Liver (tissue), 9 donors: Measurements from ENCODE around the gene PGRMC1. TPM values are rescaled to one million over a fixed set of nuclear protein-coding genes. Genes with fewer than 3 reads are reported as not detected.

ENCODE experiments used
- DNase-seq: peaks from one replicate; pipeline ENCODE4 v3.0.0-alpha.2; 2017; ENCODE audit warnings: low spot score
- H3K27ac ChIP-seq, 2 donors: one replicate each; pipeline ENCODE4 v1.7.0; 2013; ENCODE audit warnings: inconsistent platforms in 2 of 2, low read length in 2 of 2, control low read depth in 1 of 2, low read depth in 1 of 2, mild to moderate bottlenecking in 1 of 2
- H3K27me3 ChIP-seq, 4 donors: one replicate each; pipeline versions ENCODE4 v1.6.1 to v1.7.0; 2013; ENCODE audit warnings: low read length in 3 of 4, inconsistent platforms in 1 of 4, mild to moderate bottlenecking in 1 of 4, moderate library complexity in 1 of 4; ENCODE audit not compliant: control insufficient read depth in 4 of 4, insufficient read depth in 4 of 4
- H3K36me3 ChIP-seq, 4 donors: one replicate each; pipeline versions ENCODE4 v1.6.1 to v1.7.0; 2013; ENCODE audit warnings: low read length in 3 of 4, mild to moderate bottlenecking in 3 of 4, low read depth in 1 of 4, moderate library complexity in 1 of 4; ENCODE audit not compliant: control insufficient read depth in 4 of 4, insufficient read depth in 3 of 4
- H3K4me1 ChIP-seq, 4 donors: one replicate each; pipeline versions ENCODE4 v1.6.1 to v1.7.0; 2013; ENCODE audit warnings: low read length in 3 of 4, mild to moderate bottlenecking in 3 of 4, moderate library complexity in 1 of 4; ENCODE audit not compliant: control insufficient read depth in 4 of 4, insufficient read depth in 4 of 4
- H3K4me3 ChIP-seq, 3 donors: one replicate each; pipeline versions ENCODE4 v1.6.1 to v1.7.0; 2013; ENCODE audit warnings: low read length in 3 of 3, control low read depth in 1 of 3, low read depth in 1 of 3, mild to moderate bottlenecking in 1 of 3
- H3K9ac ChIP-seq, 2 donors: one replicate each; pipeline ENCODE4 v1.7.0; 2013; ENCODE audit warnings: low read length in 2 of 2, mild to moderate bottlenecking in 2 of 2, moderate library complexity in 2 of 2, control low read depth in 1 of 2, low read depth in 1 of 2
- H3K9me3 ChIP-seq, 4 donors: one replicate each; pipeline versions ENCODE4 v1.6.1 to v1.7.0; 2013; ENCODE audit warnings: low read length in 3 of 4; ENCODE audit not compliant: control insufficient read depth in 4 of 4
- EGR1 ChIP-seq, 2 donors: IDR thresholded peaks; 2 replicates each; pipeline ENCODE4 v1.6.1; 2016 to 2018; ENCODE audit warnings: antibody characterized with exemption in 2 of 2, low read depth in 2 of 2
- FOXA1 ChIP-seq: IDR thresholded peaks from 2 replicates; pipeline ENCODE4 v1.6.1; 2016; ENCODE audit warnings: antibody characterized with exemption
- FOXA2 ChIP-seq: IDR thresholded peaks from 2 replicates; pipeline ENCODE4 v1.6.1; 2016; ENCODE audit warnings: antibody characterized with exemption
- GABPA ChIP-seq, 2 donors: IDR thresholded peaks in 1 of 2; conservative IDR thresholded peaks in 1 of 2; 2 replicates each; pipeline ENCODE4 v1.6.1; 2016; ENCODE audit warnings: antibody characterized with exemption in 2 of 2, mild to moderate bottlenecking in 1 of 2, moderate library complexity in 1 of 2
- HNF4A ChIP-seq, 2 donors: conservative IDR thresholded peaks; 2 replicates each; pipeline ENCODE4 v1.6.1; 2016; ENCODE audit warnings: antibody characterized with exemption in 2 of 2, mild to moderate bottlenecking in 2 of 2
- HNF4G ChIP-seq: IDR thresholded peaks from 2 replicates; pipeline ENCODE4 v1.6.1; 2016; ENCODE audit warnings: antibody characterized with exemption
- JUND ChIP-seq, 2 donors: IDR thresholded peaks; 2 replicates each; pipeline ENCODE4 v1.6.1; 2016; ENCODE audit warnings: antibody characterized with exemption in 2 of 2
- NR2F2 ChIP-seq: IDR thresholded peaks from 2 replicates; pipeline ENCODE4 v1.6.1; 2016; ENCODE audit warnings: antibody characterized with exemption
- RAD21 ChIP-seq, 2 donors: IDR thresholded peaks; 2 replicates each; pipeline ENCODE4 v1.6.1; 2016; ENCODE audit warnings: antibody characterized with exemption in 2 of 2, mild to moderate bottlenecking in 2 of 2
- RXRA ChIP-seq, 2 donors: IDR thresholded peaks; 2 replicates each; pipeline ENCODE4 v1.6.1; 2017 to 2018; ENCODE audit warnings: antibody characterized with exemption in 2 of 2, mild to moderate bottlenecking in 1 of 2
- SP1 ChIP-seq: IDR thresholded peaks from 2 replicates; pipeline ENCODE4 v1.6.1; 2018; ENCODE audit warnings: antibody characterized with exemption, mild to moderate bottlenecking
- TAF1 ChIP-seq: conservative IDR thresholded peaks from 2 replicates; pipeline ENCODE4 v1.6.1; 2016; ENCODE audit warnings: antibody characterized with exemption, mild to moderate bottlenecking
- YY1 ChIP-seq: IDR thresholded peaks from 2 replicates; pipeline ENCODE4 v1.6.1; 2016; ENCODE audit warnings: antibody characterized with exemption, mild to moderate bottlenecking
- WGBS: extraction: QIAGEN DNeasy Blood & Tissue Kit; methylation state at CpG from one replicate; pipeline ENCODE4 v1.1.7; 2013; 5-methylcytosine and 5-hydroxymethylcytosine counted together
- polyA plus RNA-seq, 2 donors: library from polyadenylated mRNA; stranded (reverse) in 1 of 2; unstranded in 1 of 2; fragments of 200-250 nt in 1 of 2; fragments of >200 nt in 1 of 2; fragmentation: Nextera tagmentation in 1 of 2; extraction: Ambion mirVana in 1 of 2; gene quantifications; one replicate each; pipeline versions ENCODE4 v1.2.1 to v1.2.3, GENCODE V29; 2013 to 2015
- total RNA-seq, 2 donors: library from RNA; depleted of rRNA; stranded (reverse); fragments of >200 nt; gene quantifications; one replicate each; pipeline ENCODE4 v1.2.3, GENCODE V29; 2014
- TF ChIP-seq, protein P1 (sequence below): IDR thresholded peaks from 2 replicates; pipeline ENCODE4 v1.6.1; 2016; ENCODE audit warnings: antibody characterized with exemption
- TF ChIP-seq, protein P2 (sequence below): IDR thresholded peaks from 2 replicates; pipeline ENCODE4 v1.6.1; 2016; ENCODE audit warnings: antibody characterized with exemption
- TF ChIP-seq, protein P3 (sequence below): IDR thresholded peaks from 2 replicates; pipeline ENCODE4 v1.6.1; 2016; ENCODE audit warnings: antibody characterized with exemption, mild to moderate bottlenecking
- TF ChIP-seq, protein P4 (sequence below): IDR thresholded peaks from 2 replicates; pipeline ENCODE4 v1.6.1; 2016; ENCODE audit warnings: antibody characterized with exemption
- TF ChIP-seq, protein P5 (sequence below): fragments of 150-350 bp; IDR thresholded peaks from 2 replicates; pipeline ENCODE4 v1.5.1; 2017; ENCODE audit warnings: improper control_type of control experiment, low read depth, low read length; ENCODE audit not compliant: missing input control
- donor health status: healthy.
- donor health status: healthy.
- donor health status: healthy.
- donor health status: healthy.
- donor health status: healthy.

Gene PGRMC1
- total and polyA plus RNA-seq, 4 donors, result 180 to 346 (median 290) TPM

DNA sequence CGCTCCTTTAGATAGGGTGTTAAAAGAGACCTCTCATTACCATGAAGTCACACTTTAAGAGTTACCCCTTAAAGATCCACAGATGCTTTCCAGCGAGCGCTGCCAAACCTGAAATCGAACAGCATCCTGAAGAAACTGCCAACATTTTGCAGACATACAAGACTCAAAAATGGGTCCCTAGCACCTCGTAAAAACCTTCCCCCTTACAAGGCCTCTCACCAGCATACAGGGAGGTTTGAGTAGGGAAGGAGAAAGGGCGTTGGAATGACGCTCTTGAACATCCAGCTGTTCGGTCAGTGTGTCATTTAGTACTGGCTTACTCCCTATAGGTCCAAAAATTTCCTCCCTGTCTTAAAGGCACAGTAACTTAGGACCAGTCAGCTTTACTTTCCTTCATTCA is 45.3 kb upstream of the PGRMC1 start:
- DNase-seq, result no peak
- no peaks in the 10 kb centered on the region for H3K36me3 ChIP-seq
- H3K27me3 ChIP-seq, result no peaks in the 10 kb centered on the region
- peaks cover 0 to 10% (median 3%) of the 10 kb centered on the region in 4 donors for H3K4me1 ChIP-seq
- TF ChIP-seq FOXA1 (no peak), FOXA2 (no peak), NR2F2 (no peak), RXRA (IDR thresholded peaks at IDR 0.05) (no peak), YY1 (no peak), EGR1 (IDR thresholded peaks at IDR 0.05; ENCODE audit: low read depth in 2 of 2) (no peak), JUND (IDR thresholded peaks at IDR 0.05) (no peak), RAD21 (IDR thresholded peaks at IDR 0.05) (no peak), HNF4G (no peak), HNF4A (conservative IDR thresholded peaks at IDR 0.05) (no peak), SP1 (no peak), TAF1 (no peak)
- TF ChIP-seq, protein P1, sequence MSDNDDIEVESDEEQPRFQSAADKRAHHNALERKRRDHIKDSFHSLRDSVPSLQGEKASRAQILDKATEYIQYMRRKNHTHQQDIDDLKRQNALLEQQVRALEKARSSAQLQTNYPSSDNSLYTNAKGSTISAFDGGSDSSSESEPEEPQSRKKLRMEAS, result no peak
- TF ChIP-seq, protein P2, sequence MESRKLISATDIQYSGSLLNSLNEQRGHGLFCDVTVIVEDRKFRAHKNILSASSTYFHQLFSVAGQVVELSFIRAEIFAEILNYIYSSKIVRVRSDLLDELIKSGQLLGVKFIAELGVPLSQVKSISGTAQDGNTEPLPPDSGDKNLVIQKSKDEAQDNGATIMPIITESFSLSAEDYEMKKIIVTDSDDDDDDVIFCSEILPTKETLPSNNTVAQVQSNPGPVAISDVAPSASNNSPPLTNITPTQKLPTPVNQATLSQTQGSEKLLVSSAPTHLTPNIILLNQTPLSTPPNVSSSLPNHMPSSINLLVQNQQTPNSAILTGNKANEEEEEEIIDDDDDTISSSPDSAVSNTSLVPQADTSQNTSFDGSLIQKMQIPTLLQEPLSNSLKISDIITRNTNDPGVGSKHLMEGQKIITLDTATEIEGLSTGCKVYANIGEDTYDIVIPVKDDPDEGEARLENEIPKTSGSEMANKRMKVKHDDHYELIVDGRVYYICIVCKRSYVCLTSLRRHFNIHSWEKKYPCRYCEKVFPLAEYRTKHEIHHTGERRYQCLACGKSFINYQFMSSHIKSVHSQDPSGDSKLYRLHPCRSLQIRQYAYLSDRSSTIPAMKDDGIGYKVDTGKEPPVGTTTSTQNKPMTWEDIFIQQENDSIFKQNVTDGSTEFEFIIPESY, result no peak
- TF ChIP-seq, protein P3, sequence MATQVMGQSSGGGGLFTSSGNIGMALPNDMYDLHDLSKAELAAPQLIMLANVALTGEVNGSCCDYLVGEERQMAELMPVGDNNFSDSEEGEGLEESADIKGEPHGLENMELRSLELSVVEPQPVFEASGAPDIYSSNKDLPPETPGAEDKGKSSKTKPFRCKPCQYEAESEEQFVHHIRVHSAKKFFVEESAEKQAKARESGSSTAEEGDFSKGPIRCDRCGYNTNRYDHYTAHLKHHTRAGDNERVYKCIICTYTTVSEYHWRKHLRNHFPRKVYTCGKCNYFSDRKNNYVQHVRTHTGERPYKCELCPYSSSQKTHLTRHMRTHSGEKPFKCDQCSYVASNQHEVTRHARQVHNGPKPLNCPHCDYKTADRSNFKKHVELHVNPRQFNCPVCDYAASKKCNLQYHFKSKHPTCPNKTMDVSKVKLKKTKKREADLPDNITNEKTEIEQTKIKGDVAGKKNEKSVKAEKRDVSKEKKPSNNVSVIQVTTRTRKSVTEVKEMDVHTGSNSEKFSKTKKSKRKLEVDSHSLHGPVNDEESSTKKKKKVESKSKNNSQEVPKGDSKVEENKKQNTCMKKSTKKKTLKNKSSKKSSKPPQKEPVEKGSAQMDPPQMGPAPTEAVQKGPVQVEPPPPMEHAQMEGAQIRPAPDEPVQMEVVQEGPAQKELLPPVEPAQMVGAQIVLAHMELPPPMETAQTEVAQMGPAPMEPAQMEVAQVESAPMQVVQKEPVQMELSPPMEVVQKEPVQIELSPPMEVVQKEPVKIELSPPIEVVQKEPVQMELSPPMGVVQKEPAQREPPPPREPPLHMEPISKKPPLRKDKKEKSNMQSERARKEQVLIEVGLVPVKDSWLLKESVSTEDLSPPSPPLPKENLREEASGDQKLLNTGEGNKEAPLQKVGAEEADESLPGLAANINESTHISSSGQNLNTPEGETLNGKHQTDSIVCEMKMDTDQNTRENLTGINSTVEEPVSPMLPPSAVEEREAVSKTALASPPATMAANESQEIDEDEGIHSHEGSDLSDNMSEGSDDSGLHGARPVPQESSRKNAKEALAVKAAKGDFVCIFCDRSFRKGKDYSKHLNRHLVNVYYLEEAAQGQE, result no peak
- no peak overlapping the region for H3K27ac ChIP-seq
- no peaks in the 10 kb centered on the region for H3K9me3 ChIP-seq
- no peak overlapping the region for H3K4me3 ChIP-seq
- H3K9ac ChIP-seq, result no peak overlapping the region
- WGBS, result 56% methylated on average over 8 of the region's 8 CpGs

DNA sequence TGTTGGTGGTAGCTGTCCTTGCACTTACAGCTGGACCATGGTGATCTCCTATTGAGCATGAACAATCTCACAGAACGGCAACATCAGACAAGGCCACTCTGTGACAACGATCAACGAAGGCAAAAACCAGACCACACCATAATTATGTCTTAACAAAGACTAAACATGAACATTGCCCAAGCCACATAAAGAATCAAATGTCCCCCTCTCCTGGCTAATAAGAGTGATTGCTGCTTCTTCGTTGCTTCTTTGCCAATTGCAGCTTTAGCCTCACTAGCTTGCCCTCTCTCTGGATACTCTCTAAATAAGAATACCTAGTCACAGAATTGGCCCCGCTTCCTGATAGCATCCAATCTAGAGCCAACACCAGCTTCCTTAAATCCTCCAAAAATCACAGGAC is 41.5 kb upstream of the PGRMC1 start:
- no peak overlapping the region for H3K9ac ChIP-seq
- no peaks in the 10 kb centered on the region for H3K36me3 ChIP-seq
- H3K4me1 ChIP-seq, result no peaks in the 10 kb centered on the region
- H3K4me3 ChIP-seq, result no peak overlapping the region
- no peaks in the 10 kb centered on the region for H3K9me3 ChIP-seq
- 70% methylated on average over 5 of the region's 5 CpGs for WGBS
- no peak overlapping the region for H3K27ac ChIP-seq
- H3K27me3 ChIP-seq, result no peaks in the 10 kb centered on the region
- DNase-seq, result no peak
- TF ChIP-seq NR2F2 (no peak), EGR1 (IDR thresholded peaks at IDR 0.05; ENCODE audit: low read depth in 2 of 2) (no peak), JUND (IDR thresholded peaks at IDR 0.05) (no peak), TAF1 (no peak), YY1 (no peak), RAD21 (IDR thresholded peaks at IDR 0.05) (peak; percentile 50 to 72), HNF4A (conservative IDR thresholded peaks at IDR 0.05) (no peak), FOXA1 (no peak), HNF4G (no peak), GABPA (IDR thresholded peaks at IDR 0.05 in 1 of 2, conservative IDR thresholded peaks at IDR 0.05 in 1 of 2) (no peak), RXRA (IDR thresholded peaks at IDR 0.05) (no peak), SP1 (no peak)
- TF ChIP-seq, protein P3, result no peak
- TF ChIP-seq, protein P4, sequence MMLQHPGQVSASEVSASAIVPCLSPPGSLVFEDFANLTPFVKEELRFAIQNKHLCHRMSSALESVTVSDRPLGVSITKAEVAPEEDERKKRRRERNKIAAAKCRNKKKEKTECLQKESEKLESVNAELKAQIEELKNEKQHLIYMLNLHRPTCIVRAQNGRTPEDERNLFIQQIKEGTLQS, result no peak
- TF ChIP-seq, protein P1, result no peak
- TF ChIP-seq, protein P5, sequence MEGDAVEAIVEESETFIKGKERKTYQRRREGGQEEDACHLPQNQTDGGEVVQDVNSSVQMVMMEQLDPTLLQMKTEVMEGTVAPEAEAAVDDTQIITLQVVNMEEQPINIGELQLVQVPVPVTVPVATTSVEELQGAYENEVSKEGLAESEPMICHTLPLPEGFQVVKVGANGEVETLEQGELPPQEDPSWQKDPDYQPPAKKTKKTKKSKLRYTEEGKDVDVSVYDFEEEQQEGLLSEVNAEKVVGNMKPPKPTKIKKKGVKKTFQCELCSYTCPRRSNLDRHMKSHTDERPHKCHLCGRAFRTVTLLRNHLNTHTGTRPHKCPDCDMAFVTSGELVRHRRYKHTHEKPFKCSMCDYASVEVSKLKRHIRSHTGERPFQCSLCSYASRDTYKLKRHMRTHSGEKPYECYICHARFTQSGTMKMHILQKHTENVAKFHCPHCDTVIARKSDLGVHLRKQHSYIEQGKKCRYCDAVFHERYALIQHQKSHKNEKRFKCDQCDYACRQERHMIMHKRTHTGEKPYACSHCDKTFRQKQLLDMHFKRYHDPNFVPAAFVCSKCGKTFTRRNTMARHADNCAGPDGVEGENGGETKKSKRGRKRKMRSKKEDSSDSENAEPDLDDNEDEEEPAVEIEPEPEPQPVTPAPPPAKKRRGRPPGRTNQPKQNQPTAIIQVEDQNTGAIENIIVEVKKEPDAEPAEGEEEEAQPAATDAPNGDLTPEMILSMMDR, result peak; percentile 31
